Mesendoderm (in vitro differentiated cells): ENCODE measurements around the gene TMOD1.

Experiments used
- DNase-seq: peaks from one replicate; pipeline ENCODE4 v3.0.0; 2013
- H2AK5ac ChIP-seq: 2 replicates; pipeline ENCODE4 v1.6.1; 2013; ENCODE audit warnings: low read length, inconsistent platforms
- H2BK120ac ChIP-seq: 2 replicates; pipeline ENCODE4 v1.6.1; 2013; ENCODE audit warnings: low read depth, mild to moderate bottlenecking, low read length, moderate library complexity, mixed read lengths
- H2BK15ac ChIP-seq: replicated peaks from 2 replicates; pipeline ENCODE4 v1.6.1; 2013; ENCODE audit warnings: low read depth, mild to moderate bottlenecking, moderate library complexity
- H2BK5ac ChIP-seq: 2 replicates; pipeline ENCODE4 v1.6.1; 2013; ENCODE audit warnings: low read length, inconsistent platforms
- H3K18ac ChIP-seq: 2 replicates; pipeline ENCODE4 v1.6.1; 2013; ENCODE audit warnings: mild to moderate bottlenecking, low read length, mixed read lengths
- H3K23ac ChIP-seq: one replicate; pipeline ENCODE4 v1.6.1; 2013; ENCODE audit warnings: low read length
- H3K27ac ChIP-seq: 2 replicates; pipeline ENCODE4 v1.5.1; 2013; ENCODE audit warnings: low read depth, mild to moderate bottlenecking, inconsistent platforms, low read length, moderate library complexity
- H3K27me3 ChIP-seq: 2 replicates; pipeline ENCODE4 v1.6.1; 2013; ENCODE audit warnings: low read length, control low read depth, mild to moderate bottlenecking, inconsistent platforms; ENCODE audit not compliant: insufficient read depth, poor library complexity
- H3K36me3 ChIP-seq: 2 replicates; pipeline ENCODE4 v1.6.1; 2013; ENCODE audit warnings: low read length, inconsistent platforms; ENCODE audit not compliant: control insufficient read depth, insufficient read depth
- H3K4ac ChIP-seq: one replicate; pipeline ENCODE4 v1.6.1; 2013; ENCODE audit warnings: low read depth, mild to moderate bottlenecking, low read length, moderate library complexity
- H3K4me1 ChIP-seq: 2 replicates; pipeline ENCODE4 v1.6.1; 2013; ENCODE audit warnings: low read depth, low read length, inconsistent platforms; ENCODE audit not compliant: control insufficient read depth
- H3K4me2 ChIP-seq: 2 replicates; pipeline ENCODE4 v1.6.1; 2013; ENCODE audit warnings: low read length
- H3K4me3 ChIP-seq: 2 replicates; pipeline ENCODE4 v1.5.1; 2013; ENCODE audit warnings: mild to moderate bottlenecking, low read length
- H3K56ac ChIP-seq: one replicate; pipeline ENCODE4 v1.6.1; 2013; ENCODE audit warnings: low read length
- H3K79me1 ChIP-seq: 2 replicates; pipeline ENCODE4 v1.6.1; 2013; ENCODE audit warnings: low read length, inconsistent platforms
- H3K79me2 ChIP-seq: 2 replicates; pipeline ENCODE4 v1.6.1; 2013; ENCODE audit warnings: mild to moderate bottlenecking, low read length; ENCODE audit not compliant: control insufficient read depth, insufficient read depth
- H3K9ac ChIP-seq: 2 replicates; pipeline ENCODE4 v1.6.1; 2013; ENCODE audit warnings: low read length, inconsistent platforms
- H4K5ac ChIP-seq: one replicate; pipeline ENCODE4 v1.6.1; 2013; ENCODE audit warnings: low read length
- H4K8ac ChIP-seq: one replicate; pipeline ENCODE4 v1.6.1; 2013; ENCODE audit warnings: low read depth, mild to moderate bottlenecking, control low read depth, low read length, moderate library complexity
- WGBS: extraction: QIAGEN DNeasy Blood & Tissue Kit; methylation state at CpG from one replicate; pipeline ENCODE4 v1.1.7; 2013; ENCODE audit warnings: low lambda C conversion rate, missing lambda C conversion rate; ENCODE audit not compliant: insufficient coverage; ENCODE audit errors: extremely low coverage; 5-methylcytosine and 5-hydroxymethylcytosine counted together

The TMOD1 gene

DNA sequence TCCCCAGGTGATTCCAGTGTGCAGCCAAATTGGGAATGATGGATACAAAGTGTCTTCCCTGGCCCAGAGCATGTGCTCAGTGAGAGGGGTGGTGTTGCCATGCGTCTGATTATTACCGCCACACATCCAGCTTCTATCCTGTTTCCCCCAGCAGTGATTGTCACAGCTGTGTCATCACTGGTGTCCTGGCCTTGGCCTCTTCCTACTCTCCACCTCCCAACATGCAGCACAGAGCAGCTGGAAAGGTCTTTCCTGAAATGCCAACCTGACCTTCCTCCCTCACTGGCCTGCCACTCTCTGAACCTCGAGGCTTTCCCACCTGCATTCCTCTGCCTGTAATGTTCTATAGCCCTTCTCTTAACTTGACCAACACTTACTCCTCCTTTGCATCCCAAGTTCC lies 60.0 kb downstream of the TMOD1 start:
- Histone ChIP-seq H2BK15ac (no peak overlapping the region), H3K36me3 (no peaks in the 10 kb centered on the region), H3K9ac (no peak overlapping the region), H3K4me1 (no peaks in the 10 kb centered on the region), H2BK5ac (no peak overlapping the region), H3K79me1 (no peaks in the 10 kb centered on the region), H3K4me2 (no peak overlapping the region), H4K5ac (no peak overlapping the region), H3K27me3 (no peaks in the 10 kb centered on the region), H3K18ac (no peak overlapping the region), H3K79me2 (no peaks in the 10 kb centered on the region), H4K8ac (no peak overlapping the region), H3K4ac (no peak overlapping the region), H3K4me3 (no peak overlapping the region), H2AK5ac (no peak overlapping the region), H2BK120ac (no peak overlapping the region), H3K56ac (no peak overlapping the region), H3K27ac (no peak overlapping the region), H3K23ac (no peak overlapping the region)
- no CpG with 5 or more reads among the region's 3 CpGs for WGBS
- no peak for DNase-seq

DNA sequence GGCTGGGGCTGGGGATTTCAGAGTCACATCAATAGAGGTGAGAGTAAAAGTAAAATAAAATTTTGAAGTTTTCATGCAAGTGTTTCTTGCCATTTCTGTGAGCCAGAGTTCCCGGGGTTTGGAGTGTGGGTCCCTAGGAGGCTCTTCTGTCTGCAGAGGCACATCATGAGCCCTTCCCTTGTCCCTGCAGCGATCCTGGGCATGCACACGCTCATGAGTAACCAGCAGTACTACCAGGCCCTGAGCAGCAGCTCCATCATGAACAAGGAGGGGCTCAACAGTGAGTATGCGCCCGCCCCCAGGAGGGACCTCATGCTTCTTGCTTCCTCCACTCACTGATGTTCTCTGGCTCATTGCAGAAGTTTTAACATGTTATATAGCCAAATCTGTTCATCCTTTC lies 61.1 kb downstream of the TMOD1 start:
- Histone ChIP-seq H2BK15ac (no peak overlapping the region), H3K4ac (no peak overlapping the region), H3K79me1 (no peaks in the 10 kb centered on the region), H4K5ac (no peak overlapping the region), H2BK5ac (no peak overlapping the region), H3K18ac (no peak overlapping the region), H2AK5ac (no peak overlapping the region), H4K8ac (no peak overlapping the region), H3K9ac (no peak overlapping the region), H3K79me2 (no peaks in the 10 kb centered on the region), H3K4me3 (no peak overlapping the region), H3K23ac (no peak overlapping the region), H2BK120ac (no peak overlapping the region), H3K4me2 (no peak overlapping the region), H3K36me3 (no peaks in the 10 kb centered on the region), H3K4me1 (no peaks in the 10 kb centered on the region), H3K27me3 (no peaks in the 10 kb centered on the region), H3K56ac (no peak overlapping the region), H3K27ac (no peak overlapping the region)
- no CpG with 5 or more reads among the region's 5 CpGs for WGBS
- no peak for DNase-seq

DNA sequence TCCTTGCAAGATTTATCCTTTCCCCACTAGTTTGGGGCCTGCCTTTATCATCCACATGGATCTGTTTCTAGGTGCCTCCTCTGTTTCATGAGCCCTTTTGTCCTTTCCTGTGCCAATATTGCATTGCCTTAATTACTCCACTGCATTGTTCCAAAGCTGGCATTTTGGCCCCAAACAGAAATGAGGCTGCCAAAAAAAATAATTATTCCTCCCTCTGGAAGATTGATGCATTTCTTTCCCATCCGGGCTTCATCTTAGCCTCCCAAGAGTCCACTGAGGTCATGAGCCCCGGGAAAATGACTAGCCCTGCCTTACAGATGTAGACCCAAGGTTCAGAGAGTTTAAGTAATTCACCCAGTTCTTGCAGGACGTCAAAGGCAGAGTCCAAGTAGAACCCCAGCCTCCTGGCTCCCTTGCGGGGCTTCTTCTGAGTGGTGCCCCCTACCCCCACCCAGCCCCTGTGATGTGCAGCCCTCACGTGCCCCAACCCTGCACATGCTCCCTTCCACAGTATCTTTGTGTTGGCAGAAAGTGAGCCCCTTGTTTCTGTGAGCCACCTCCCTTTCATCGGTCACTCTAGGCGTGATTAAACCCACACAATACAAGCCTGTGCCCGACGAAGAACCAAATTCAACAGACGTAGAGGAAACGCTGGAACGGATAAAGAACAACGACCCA lies 62.1 kb downstream of the TMOD1 start:
- Histone ChIP-seq H3K4me3 (no peak overlapping the region), H3K4ac (no peak overlapping the region), H3K27me3 (no peaks in the 10 kb centered on the region), H3K23ac (no peak overlapping the region), H2BK5ac (no peak overlapping the region), H3K79me1 (no peaks in the 10 kb centered on the region), H4K8ac (no peak overlapping the region), H3K27ac (no peak overlapping the region), H4K5ac (no peak overlapping the region), H3K79me2 (no peaks in the 10 kb centered on the region), H3K9ac (no peak overlapping the region), H2BK120ac (no peak overlapping the region), H2AK5ac (no peak overlapping the region), H3K4me2 (no peak overlapping the region), H2BK15ac (no peak overlapping the region), H3K4me1 (no peaks in the 10 kb centered on the region), H3K36me3 (no peaks in the 10 kb centered on the region), H3K18ac (no peak overlapping the region), H3K56ac (no peak overlapping the region)
- no CpG with 5 or more reads among the region's 13 CpGs for WGBS
- DNase-seq, result no peak

- WGBS, result no CpG with 5 or more reads among the region's 14 CpGs
- Histone ChIP-seq H3K27ac (no peak overlapping the region), H2BK5ac (no peak overlapping the region), H2BK15ac (no peak overlapping the region), H4K8ac (no peak overlapping the region), H3K18ac (no peak overlapping the region), H3K4ac (no peak overlapping the region), H3K4me3 (no peak overlapping the region), H3K79me1 (no peaks in the 10 kb centered on the region), H3K56ac (no peak overlapping the region), H2BK120ac (no peak overlapping the region), H3K79me2 (no peaks in the 10 kb centered on the region), H3K4me2 (no peak overlapping the region), H3K9ac (no peak overlapping the region), H3K4me1 (no peaks in the 10 kb centered on the region), H2AK5ac (no peak overlapping the region), H3K36me3 (no peaks in the 10 kb centered on the region), H3K27me3 (no peaks in the 10 kb centered on the region), H3K23ac (no peak overlapping the region), H4K5ac (no peak overlapping the region)
- no peak for DNase-seq
These were observed 63.1 kb downstream of the TMOD1 start for GRCh38 chr9:97564291-97565175.

DNA sequence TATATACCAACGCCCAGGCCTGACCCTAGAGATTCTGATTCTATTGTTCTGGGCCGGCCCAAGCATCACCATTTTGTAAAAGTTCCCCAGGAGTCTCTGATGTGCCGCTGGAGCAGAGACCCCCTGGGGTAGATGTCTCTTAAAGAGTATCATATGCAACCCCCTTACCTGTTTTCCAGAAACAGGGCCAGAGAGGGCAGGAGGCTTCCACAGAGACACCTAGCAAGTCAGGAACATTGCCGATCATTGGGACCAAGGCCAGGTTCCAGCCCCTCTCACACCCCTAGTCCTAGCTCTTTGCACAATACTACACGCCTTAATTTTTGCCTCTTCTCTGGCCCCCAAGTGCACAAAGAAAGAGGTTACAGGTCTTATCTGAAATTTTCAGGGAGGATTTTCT lies 63.8 kb downstream of the TMOD1 start:
- Histone ChIP-seq H3K27ac (no peak overlapping the region), H3K36me3 (no peaks in the 10 kb centered on the region), H4K8ac (no peak overlapping the region), H2BK120ac (no peak overlapping the region), H3K4me2 (no peak overlapping the region), H3K18ac (no peak overlapping the region), H3K56ac (no peak overlapping the region), H3K23ac (no peak overlapping the region), H3K79me1 (no peaks in the 10 kb centered on the region), H3K79me2 (no peaks in the 10 kb centered on the region), H3K27me3 (no peaks in the 10 kb centered on the region), H3K4ac (no peak overlapping the region), H3K9ac (no peak overlapping the region), H2BK15ac (no peak overlapping the region), H3K4me3 (no peak overlapping the region), H4K5ac (no peak overlapping the region), H2BK5ac (no peak overlapping the region), H2AK5ac (no peak overlapping the region), H3K4me1 (no peaks in the 10 kb centered on the region)
- no peak for DNase-seq
- no CpG with 5 or more reads among the region's 5 CpGs for WGBS
